ENCODE data around the gene GPR68.

DNA sequence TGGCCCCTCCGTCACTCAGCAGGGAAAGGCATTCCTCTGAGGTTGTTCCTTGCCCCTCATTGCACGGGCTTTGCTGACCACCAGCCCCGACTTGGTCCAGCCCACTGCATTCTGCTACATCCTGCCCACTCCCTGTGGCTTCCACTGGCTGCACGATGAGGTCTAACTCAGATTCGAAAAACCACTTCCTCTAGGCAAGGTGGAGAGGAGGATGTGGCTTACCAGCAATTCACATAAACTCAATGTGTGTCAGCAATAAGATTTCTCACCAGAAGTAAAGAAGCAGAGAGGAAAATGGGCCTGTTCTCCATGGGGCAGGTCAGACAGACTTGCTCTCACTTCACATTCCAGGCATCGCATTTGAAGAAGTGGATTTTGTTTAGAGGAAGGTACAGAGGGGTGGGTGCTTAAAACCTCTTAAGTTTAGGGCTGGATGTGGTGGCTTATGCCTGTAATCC is 14.7 kb downstream of the GPR68 start:
- TF ChIP-seq POLR2AphosphoS5 (IDR thresholded peaks at IDR 0.05; ENCODE audit: insufficient read depth in 1 of 2, low read depth in 1 of 2) (peak in 1 of 2 donors; percentile 41), POLR2A (IDR thresholded peaks at IDR 0.05) (no peak)

Data from vagina (tissue), 2 donors.